DND-41 (cell line): ENCODE measurements around the gene SNRNP70.
"Not testable (repeated sequence)": the region's sequence is repeated elsewhere in the genome, so short reads cannot be mapped to it uniquely, and the experiment has no call there.

ENCODE experiments used
- ATAC-seq: fragments of 200-7000 bp; cut with Tn5 transposase; 3 replicates; pipeline ENCODE4 v1.9.1; 2021; ENCODE audit warnings: low read depth; ENCODE audit not compliant: insufficient read depth
- DNase-seq: peaks from one replicate; pipeline ENCODE4 v3.0.0-alpha.2; 2020
- H2AFZ ChIP-seq: 2 replicates; pipeline ENCODE4 v1.6.0; 2012; ENCODE audit warnings: low read depth, low read length
- H3K27ac ChIP-seq: 2 replicates; pipeline ENCODE4 v1.5.1; 2012; ENCODE audit warnings: low read length, inconsistent platforms
- H3K27me3 ChIP-seq: fragments of 200-600 bp; sonication (generic); 2 replicates; pipeline ENCODE4 v1.6.0; 2012; ENCODE audit warnings: low read length, mild to moderate bottlenecking, inconsistent platforms; ENCODE audit not compliant: insufficient read depth, poor library complexity
- H3K36me3 ChIP-seq: 2 replicates; pipeline ENCODE4 v1.5.1; 2012; ENCODE audit warnings: low read length, inconsistent platforms; ENCODE audit not compliant: insufficient read depth
- H3K4me1 ChIP-seq: 2 replicates; pipeline ENCODE4 v1.5.1; 2012; ENCODE audit warnings: mild to moderate bottlenecking, low read length; ENCODE audit not compliant: insufficient read depth
- H3K4me2 ChIP-seq: 2 replicates; pipeline ENCODE4 v1.6.0; 2012; ENCODE audit warnings: mild to moderate bottlenecking, moderate library complexity, low read length, inconsistent platforms; ENCODE audit not compliant: insufficient read depth
- H3K4me3 ChIP-seq, 2 experiments: fragments of 200-600 bp in 1 of 2; shearing (Covaris generic) in 1 of 2; 2 replicates each; pipeline ENCODE4 v1.5.1; 2012 to 2016; ENCODE audit warnings: inconsistent platforms in 2 of 2, low read length in 2 of 2, mild to moderate bottlenecking in 2 of 2, low read depth in 1 of 2, moderate library complexity in 1 of 2
- H3K79me2 ChIP-seq: 2 replicates; pipeline ENCODE4 v1.6.0; 2012; ENCODE audit warnings: low read length, inconsistent platforms; ENCODE audit not compliant: insufficient read depth
- H3K9ac ChIP-seq: 2 replicates; pipeline ENCODE4 v1.6.0; 2012; ENCODE audit warnings: low read depth, mild to moderate bottlenecking, inconsistent platforms, low read length, moderate library complexity
- H3K9me3 ChIP-seq: 2 replicates; pipeline ENCODE4 v1.5.1; 2012; ENCODE audit warnings: low read length, moderate library complexity, mild to moderate bottlenecking, inconsistent platforms; ENCODE audit not compliant: insufficient read depth, severe bottlenecking
- H4K20me1 ChIP-seq: 2 replicates; pipeline ENCODE4 v1.6.0; 2012; ENCODE audit warnings: low read length; ENCODE audit not compliant: insufficient read depth
- EZH2 ChIP-seq: IDR thresholded peaks from 3 replicates; pipeline ENCODE4 v1.6.1; 2012; ENCODE audit warnings: borderline replicate concordance, low read depth, mild to moderate bottlenecking, moderate library complexity, low read length, inconsistent platforms; ENCODE audit not compliant: severe bottlenecking
- TF ChIP-seq, protein P1 (sequence below): IDR thresholded peaks from 2 replicates; pipeline ENCODE4 v1.5.1; 2012; ENCODE audit warnings: borderline replicate concordance, low read length, moderate library complexity, mild to moderate bottlenecking; ENCODE audit not compliant: poor library complexity, severe bottlenecking; ENCODE audit errors: extremely low read depth

The SNRNP70 gene

DNA sequence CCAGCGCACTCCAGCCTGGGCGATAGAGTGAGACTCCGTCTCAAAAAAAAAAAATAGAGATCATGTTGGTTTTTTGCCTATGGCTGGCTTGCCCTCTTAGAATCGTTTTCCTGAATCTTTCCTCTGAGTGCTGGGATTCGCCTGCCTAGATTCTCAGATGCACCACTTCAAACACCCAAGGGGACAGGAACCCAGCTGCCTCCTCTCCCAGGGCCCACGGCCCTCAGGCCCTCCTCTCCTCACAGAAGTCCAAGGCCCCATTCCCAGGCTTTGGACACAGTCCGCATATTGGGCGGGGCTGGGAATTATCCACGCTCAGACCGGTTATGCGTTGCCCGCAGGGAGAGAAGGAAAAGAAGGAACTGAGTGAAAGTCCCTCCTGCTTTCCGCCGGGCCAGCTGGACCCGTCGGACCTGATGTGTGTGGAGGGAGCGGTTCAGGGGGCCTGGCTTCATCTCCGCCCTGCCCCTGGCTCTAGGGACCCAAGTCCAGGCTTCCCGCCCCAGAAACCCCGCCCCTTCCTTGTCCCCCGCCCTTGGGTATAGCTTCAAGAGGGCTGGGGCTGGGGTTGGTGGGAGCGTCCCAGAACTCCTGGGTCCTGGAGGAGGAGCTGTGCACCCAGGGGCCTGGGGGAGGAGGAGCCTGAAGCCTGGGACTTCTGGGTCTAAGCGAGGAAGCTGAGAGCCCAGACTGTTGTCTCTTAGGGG lies 39.9 kb downstream of the SNRNP70 start:
- no peaks in the 10 kb centered on the region for H4K20me1 ChIP-seq
- DNase-seq (no peak), ATAC-seq (no peak)
- H3K27ac ChIP-seq, result no peak overlapping the region
- H3K4me2 ChIP-seq, result no peak overlapping the region
- H3K79me2 ChIP-seq, result peaks cover 13% of the 10 kb centered on the region
- no peak overlapping the region for H3K4me3 ChIP-seq
- no peak overlapping the region for H2AFZ ChIP-seq
- peaks cover 4% of the 10 kb centered on the region for H3K36me3 ChIP-seq
- peaks cover 30% of the 10 kb centered on the region for H3K4me1 ChIP-seq
- no peak overlapping the region for H3K9ac ChIP-seq
- no peaks in the 10 kb centered on the region for H3K27me3 ChIP-seq
- TF ChIP-seq, protein P1, sequence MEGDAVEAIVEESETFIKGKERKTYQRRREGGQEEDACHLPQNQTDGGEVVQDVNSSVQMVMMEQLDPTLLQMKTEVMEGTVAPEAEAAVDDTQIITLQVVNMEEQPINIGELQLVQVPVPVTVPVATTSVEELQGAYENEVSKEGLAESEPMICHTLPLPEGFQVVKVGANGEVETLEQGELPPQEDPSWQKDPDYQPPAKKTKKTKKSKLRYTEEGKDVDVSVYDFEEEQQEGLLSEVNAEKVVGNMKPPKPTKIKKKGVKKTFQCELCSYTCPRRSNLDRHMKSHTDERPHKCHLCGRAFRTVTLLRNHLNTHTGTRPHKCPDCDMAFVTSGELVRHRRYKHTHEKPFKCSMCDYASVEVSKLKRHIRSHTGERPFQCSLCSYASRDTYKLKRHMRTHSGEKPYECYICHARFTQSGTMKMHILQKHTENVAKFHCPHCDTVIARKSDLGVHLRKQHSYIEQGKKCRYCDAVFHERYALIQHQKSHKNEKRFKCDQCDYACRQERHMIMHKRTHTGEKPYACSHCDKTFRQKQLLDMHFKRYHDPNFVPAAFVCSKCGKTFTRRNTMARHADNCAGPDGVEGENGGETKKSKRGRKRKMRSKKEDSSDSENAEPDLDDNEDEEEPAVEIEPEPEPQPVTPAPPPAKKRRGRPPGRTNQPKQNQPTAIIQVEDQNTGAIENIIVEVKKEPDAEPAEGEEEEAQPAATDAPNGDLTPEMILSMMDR, result no peak
- no peak for TF ChIP-seq EZH2
- no peaks in the 10 kb centered on the region for H3K9me3 ChIP-seq

DNA sequence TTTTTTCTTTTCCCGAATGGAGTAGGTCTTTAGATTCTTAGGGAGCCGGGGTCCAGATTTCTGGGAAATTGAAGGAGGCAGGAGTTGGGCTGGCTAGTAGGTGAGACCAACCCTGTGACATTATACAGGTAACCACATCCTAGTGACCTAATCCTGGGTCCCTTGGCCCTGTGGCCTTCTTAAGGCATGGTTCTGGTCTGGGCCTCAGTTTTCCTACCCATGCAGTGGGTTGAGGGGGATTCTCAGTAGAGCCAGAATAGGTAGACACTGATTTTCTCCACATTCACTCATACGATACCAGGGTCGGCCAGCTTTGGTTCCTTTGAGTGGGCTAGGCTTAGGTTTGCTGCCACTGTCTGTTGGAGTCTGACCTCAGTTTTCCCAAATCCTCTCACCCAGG lies 41.3 kb downstream of the SNRNP70 start:
- Histone ChIP-seq H3K9ac (no peak overlapping the region), H3K27me3 (no peaks in the 10 kb centered on the region), H3K9me3 (no peaks in the 10 kb centered on the region), H2AFZ (no peak overlapping the region), H3K27ac (no peak overlapping the region), H3K4me1 (peaks cover 22% of the 10 kb centered on the region), H3K79me2 (peaks cover 10% of the 10 kb centered on the region), H3K4me2 (no peak overlapping the region), H3K4me3 (no peak overlapping the region), H3K36me3 (peaks cover 10% of the 10 kb centered on the region), H4K20me1 (no peaks in the 10 kb centered on the region)
- TF ChIP-seq, protein P1, result no peak
- no peak for TF ChIP-seq EZH2
- DNase-seq (no peak), ATAC-seq (no peak)

DNA sequence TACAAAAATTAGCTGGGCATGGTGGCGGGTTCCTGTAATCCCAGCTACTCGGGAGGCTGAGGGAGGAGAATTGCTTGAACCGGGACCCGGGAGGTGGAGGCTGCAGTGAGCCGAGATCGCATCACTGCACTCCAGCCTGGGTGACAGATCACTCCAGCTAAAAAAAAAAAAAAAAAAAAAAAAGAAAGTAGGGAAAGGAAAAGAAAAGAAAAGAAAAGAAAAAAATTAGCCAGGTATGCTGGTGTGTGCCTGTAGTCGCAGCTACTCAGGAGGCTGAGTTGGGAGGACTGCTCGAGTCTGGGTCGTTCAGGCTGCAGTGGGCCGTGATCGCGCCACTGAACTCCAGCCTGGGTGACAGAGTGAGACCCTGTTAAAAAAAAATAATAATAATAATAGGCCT lies 42.0 kb downstream of the SNRNP70 start:
- not testable (repeated sequence) for H3K27me3 ChIP-seq, DNase-seq, ATAC-seq, H4K20me1 ChIP-seq, H3K9me3 ChIP-seq, H3K36me3 ChIP-seq, H3K27ac ChIP-seq, H3K79me2 ChIP-seq
- H3K4me2 ChIP-seq, result peak overlapping the region; percentile 96
- peaks cover 22% of the 10 kb centered on the region for H3K4me1 ChIP-seq
- H3K9ac ChIP-seq, result peak overlapping the region; percentile 47
- H3K4me3 ChIP-seq, result peak overlapping the region in 1 of 2 experiments; percentile 45; a peak in 1 of 4 replicates
- peak overlapping the region; percentile 73; the same call in 1 of the 2 replicates for H2AFZ ChIP-seq

DNA sequence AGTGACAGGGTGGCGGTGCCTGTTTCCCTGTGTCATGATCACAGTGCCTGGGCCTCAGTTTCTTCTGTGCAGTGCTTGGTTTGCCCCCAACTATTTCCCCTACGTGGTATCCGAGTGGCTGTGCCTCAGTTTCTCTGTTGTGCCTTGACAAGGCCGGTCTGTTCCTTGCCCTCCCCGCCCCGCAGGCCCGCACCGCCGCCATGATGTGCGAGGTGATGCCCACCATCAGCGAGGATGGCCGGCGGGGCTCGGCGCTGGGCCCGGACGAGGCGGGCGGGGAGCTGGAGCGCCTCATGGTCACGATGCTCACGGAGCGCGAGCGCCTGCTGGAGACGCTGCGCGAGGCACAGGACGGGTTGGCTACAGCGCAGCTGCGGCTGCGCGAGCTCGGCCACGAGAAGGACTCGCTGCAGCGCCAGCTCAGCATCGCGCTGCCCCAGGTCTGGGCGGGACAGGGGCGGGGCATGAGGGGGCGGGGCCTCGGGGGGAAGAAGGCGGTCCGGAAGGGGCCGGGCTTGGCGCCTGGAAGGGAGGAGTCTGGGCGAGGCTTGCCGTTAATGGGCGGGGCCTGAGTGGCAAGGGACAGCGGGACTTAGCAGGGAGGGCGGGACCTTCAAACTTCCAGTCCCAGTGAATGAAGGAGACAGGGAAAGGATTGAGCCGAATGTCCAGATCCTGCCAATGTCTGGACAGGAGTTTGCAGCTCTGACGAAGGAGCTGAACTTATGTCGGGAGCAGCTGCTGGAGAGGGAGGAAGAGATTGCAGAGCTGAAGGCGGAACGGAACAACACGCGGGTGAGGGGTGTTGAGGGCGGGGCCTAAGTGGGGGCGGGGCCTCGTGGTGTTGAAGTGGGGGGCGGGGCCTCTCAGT lies 42.7 kb downstream of the SNRNP70 start:
- ATAC-seq, result peak; percentile 95
- H3K27me3 ChIP-seq, result no peaks in the 10 kb centered on the region
- peak overlapping the region; percentile 22 to 80; a peak in 3 of 4 replicates for H3K4me3 ChIP-seq
- peak overlapping the region; percentile 96 for H3K4me2 ChIP-seq
- peak overlapping the region; percentile 99 for H2AFZ ChIP-seq
- H3K9me3 ChIP-seq, result no peaks in the 10 kb centered on the region
- TF ChIP-seq, protein P1, result peak; percentile 39
- TF ChIP-seq EZH2, result no peak
- no peaks in the 10 kb centered on the region for H4K20me1 ChIP-seq
- H3K9ac ChIP-seq, result peak overlapping the region; percentile 47
- H3K79me2 ChIP-seq, result peaks cover 10% of the 10 kb centered on the region
- peak; percentile 96 for DNase-seq
- peak overlapping the region; percentile 89 for H3K27ac ChIP-seq
- peaks cover 14% of the 10 kb centered on the region for H3K36me3 ChIP-seq
- H3K4me1 ChIP-seq, result peaks cover 22% of the 10 kb centered on the region
